ENCODE results near the gene C11orf86.

GRCh38 chr11:66976925-66977324 lies 1.8 kb downstream of the C11orf86 start:
- TF ChIP-seq CTCF (IDR thresholded peaks at IDR 0.05; ENCODE audit: low read length): no peak
- TF ChIP-seq EZH2 (IDR thresholded peaks at IDR 0.05; ENCODE audit: borderline replicate concordance, low read length): no peak

Measured in OCI-LY1 (cell line).